HepG2 (cell line): ENCODE results near the gene CREBBP. TPM values are rescaled to one million over a fixed set of nuclear protein-coding genes. Genes with fewer than 3 reads are reported as not detected.
A peak's percentile ranks its signal among the peaks of the same experiment; 100 is the strongest.

Experiments used
- HDAC1 ChIP-seq: sonication (generic); formaldehyde crosslinking; IDR thresholded peaks from 2 replicates; pipeline ENCODE4 v1.5.1; 2020; ENCODE audit warnings: mild to moderate bottlenecking, missing genetic modification reagents
- KLF6 ChIP-seq: IDR thresholded peaks from 2 replicates; pipeline ENCODE4 v1.8.0; 2016; ENCODE audit warnings: missing biosample characterization, missing genetic modification reagents
- NFE2 ChIP-seq: sonication (generic); formaldehyde crosslinking; IDR thresholded peaks from 2 replicates; pipeline ENCODE4 v1.4.0; 2020; ENCODE audit warnings: missing genetic modification reagents
- NR3C1 ChIP-seq: sonication (generic); formaldehyde crosslinking; IDR thresholded peaks from 2 replicates; pipeline ENCODE4 v1.4.0; 2020; ENCODE audit warnings: missing genetic modification reagents
- ZC3H13 ChIP-seq: sonication (generic); formaldehyde crosslinking; IDR thresholded peaks from 2 replicates; pipeline ENCODE4 v1.8.1; 2023; ENCODE audit warnings: mild to moderate bottlenecking, missing genetic modification reagents, moderate library complexity
- ZNF792 ChIP-seq: IDR thresholded peaks from 2 replicates; pipeline ENCODE4 v1.6.1; 2016
- polyA plus RNA-seq, 8 experiments: library from polyadenylated mRNA; depleted of rRNA in 3 of 8; stranded (reverse) in 7 of 8; unstranded in 1 of 8; fragments of >200 nt; fragmentation: Illumina TruSeq in 4 of 8; extraction: Trizol in 4 of 8; gene quantifications; 2 replicates each; pipeline versions ENCODE4 v1.2.1 to v1.2.3, GENCODE V29; 2011 to 2016; ENCODE audit warnings: low read depth in 4 of 8, missing spikeins in 1 of 8, mixed read lengths in 1 of 8; ENCODE audit not compliant: insufficient read depth in 1 of 8
- total RNA-seq, 5 experiments: library from RNA; depleted of rRNA; stranded (reverse); fragments of >200 nt; fragmentation: Illumina TruSeq; extraction: Trizol; gene quantifications; 2 replicates each; pipeline ENCODE4 v1.2.3, GENCODE V29; 2016; ENCODE audit warnings: low read depth in 1 of 5
- TF ChIP-seq, protein P1 (sequence below), 2 experiments: fragments of 450-650 bp in 1 of 2; sonication (generic) in 1 of 2; formaldehyde crosslinking in 1 of 2; IDR thresholded peaks; 2 replicates each; pipeline versions ENCODE4 v1.6.1 to v1.8.0; 2016 to 2022; ENCODE audit warnings: antibody characterized with exemption in 1 of 2, mild to moderate bottlenecking in 1 of 2, missing genetic modification reagents in 1 of 2
- TF ChIP-seq, protein P2 (sequence below): IDR thresholded peaks from 2 replicates; pipeline ENCODE4 v1.6.1; 2016; ENCODE audit warnings: missing compliant biosample characterization, missing genetic modification reagents, borderline replicate concordance
- TF ChIP-seq, protein P3 (sequence below): sonication (generic); formaldehyde crosslinking; IDR thresholded peaks from 2 replicates; pipeline ENCODE4 v1.4.0; 2020; ENCODE audit warnings: mild to moderate bottlenecking, low read depth, missing genetic modification reagents

The CREBBP gene
- total and polyA plus RNA-seq, 2 of the 13 experiments (the other 11 are each of a cell fraction or from before 2014, with no cell fraction given), result 5.3 to 10.4 TPM

DNA sequence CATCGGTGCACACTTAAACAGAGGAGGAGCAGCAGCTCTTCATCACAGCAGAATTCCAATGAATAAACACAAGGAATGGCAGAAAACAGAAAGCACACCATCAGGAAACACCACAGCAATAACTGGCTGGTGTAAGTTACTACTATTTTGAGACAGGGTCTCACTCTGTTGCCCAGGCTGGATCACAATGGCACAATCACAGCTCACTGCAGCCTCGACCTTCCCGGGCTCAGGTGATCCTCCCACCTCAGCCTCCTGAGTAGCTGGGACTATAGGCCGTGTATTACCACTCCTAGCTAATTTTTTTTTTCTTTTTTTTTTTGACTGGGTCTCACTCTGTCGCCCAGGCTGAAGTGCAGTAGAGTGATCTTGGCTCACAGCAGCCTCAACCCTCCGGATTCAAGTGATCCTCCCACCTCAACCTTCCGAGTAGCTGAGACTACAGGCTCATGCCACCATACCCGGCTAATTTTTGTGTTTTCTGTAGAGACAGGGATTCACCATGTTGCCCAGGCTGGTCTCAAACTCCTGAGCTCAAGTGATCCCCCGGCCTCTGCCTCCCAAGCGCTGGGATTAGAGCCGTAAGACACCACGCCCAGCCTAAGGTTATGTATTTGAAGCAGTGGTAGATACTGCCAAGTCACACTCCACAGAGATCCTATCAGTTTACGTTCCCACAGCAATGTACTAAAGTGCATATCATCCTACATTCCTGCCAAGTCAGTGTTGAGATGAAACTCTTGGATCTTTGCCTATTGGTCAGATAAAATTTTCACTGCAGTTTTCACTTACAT is 183.9 kb downstream of the CREBBP start (continued):
- TF ChIP-seq, protein P1, sequence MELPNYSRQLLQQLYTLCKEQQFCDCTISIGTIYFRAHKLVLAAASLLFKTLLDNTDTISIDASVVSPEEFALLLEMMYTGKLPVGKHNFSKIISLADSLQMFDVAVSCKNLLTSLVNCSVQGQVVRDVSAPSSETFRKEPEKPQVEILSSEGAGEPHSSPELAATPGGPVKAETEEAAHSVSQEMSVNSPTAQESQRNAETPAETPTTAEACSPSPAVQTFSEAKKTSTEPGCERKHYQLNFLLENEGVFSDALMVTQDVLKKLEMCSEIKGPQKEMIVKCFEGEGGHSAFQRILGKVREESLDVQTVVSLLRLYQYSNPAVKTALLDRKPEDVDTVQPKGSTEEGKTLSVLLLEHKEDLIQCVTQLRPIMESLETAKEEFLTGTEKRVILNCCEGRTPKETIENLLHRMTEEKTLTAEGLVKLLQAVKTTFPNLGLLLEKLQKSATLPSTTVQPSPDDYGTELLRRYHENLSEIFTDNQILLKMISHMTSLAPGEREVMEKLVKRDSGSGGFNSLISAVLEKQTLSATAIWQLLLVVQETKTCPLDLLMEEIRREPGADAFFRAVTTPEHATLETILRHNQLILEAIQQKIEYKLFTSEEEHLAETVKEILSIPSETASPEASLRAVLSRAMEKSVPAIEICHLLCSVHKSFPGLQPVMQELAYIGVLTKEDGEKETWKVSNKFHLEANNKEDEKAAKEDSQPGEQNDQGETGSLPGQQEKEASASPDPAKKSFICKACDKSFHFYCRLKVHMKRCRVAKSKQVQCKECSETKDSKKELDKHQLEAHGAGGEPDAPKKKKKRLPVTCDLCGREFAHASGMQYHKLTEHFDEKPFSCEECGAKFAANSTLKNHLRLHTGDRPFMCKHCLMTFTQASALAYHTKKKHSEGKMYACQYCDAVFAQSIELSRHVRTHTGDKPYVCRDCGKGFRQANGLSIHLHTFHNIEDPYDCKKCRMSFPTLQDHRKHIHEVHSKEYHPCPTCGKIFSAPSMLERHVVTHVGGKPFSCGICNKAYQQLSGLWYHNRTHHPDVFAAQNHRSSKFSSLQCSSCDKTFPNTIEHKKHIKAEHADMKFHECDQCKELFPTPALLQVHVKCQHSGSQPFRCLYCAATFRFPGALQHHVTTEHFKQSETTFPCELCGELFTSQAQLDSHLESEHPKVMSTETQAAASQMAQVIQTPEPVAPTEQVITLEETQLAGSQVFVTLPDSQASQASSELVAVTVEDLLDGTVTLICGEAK (IDR thresholded peaks at IDR 0.05), result no peak
- TF ChIP-seq, protein P1 (CRISPR knock-in tag; IDR thresholded peaks at IDR 0.05), result no peak
- TF ChIP-seq ZC3H13 (CRISPR knock-in tag), result peak; percentile 35; the same call in 1 of the 2 replicates
- no peak for TF ChIP-seq KLF6 (CRISPR knock-in tag)
- TF ChIP-seq, protein P2, sequence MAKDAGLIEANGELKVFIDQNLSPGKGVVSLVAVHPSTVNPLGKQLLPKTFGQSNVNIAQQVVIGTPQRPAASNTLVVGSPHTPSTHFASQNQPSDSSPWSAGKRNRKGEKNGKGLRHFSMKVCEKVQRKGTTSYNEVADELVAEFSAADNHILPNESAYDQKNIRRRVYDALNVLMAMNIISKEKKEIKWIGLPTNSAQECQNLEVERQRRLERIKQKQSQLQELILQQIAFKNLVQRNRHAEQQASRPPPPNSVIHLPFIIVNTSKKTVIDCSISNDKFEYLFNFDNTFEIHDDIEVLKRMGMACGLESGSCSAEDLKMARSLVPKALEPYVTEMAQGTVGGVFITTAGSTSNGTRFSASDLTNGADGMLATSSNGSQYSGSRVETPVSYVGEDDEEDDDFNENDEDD, result no peak
- TF ChIP-seq ZNF792, result 0 out of 2 replicates have a peak, but pooled peaks have one; percentile 31
- no peak for TF ChIP-seq NR3C1 (CRISPR knock-in tag)
- TF ChIP-seq NFE2, result peak; percentile 74; the same call in 1 of the 2 replicates
- no peak; the same call in 1 of the 2 replicates for TF ChIP-seq HDAC1 (CRISPR knock-in tag)
- TF ChIP-seq, protein P3, sequence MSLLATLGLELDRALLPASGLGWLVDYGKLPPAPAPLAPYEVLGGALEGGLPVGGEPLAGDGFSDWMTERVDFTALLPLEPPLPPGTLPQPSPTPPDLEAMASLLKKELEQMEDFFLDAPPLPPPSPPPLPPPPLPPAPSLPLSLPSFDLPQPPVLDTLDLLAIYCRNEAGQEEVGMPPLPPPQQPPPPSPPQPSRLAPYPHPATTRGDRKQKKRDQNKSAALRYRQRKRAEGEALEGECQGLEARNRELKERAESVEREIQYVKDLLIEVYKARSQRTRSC, result 0 out of 2 replicates have a peak, but pooled peaks have one; percentile 17
